Thoracic aorta (tissue), 2 donors: ENCODE data around the gene PDCD5. TPM values are rescaled to one million over a fixed set of nuclear protein-coding genes. Genes with fewer than 3 reads are reported as not detected.

ENCODE experiments used
- ATAC-seq: fragments of 150-250 bp; one replicate; pipeline ENCODE4 v1.8.0; 2017; ENCODE audit warnings: low read depth; ENCODE audit not compliant: insufficient number of reproducible peaks, low FRiP score
- DNase-seq: peaks from one replicate; pipeline ENCODE4 v3.0.0-alpha.2; 2020; ENCODE audit warnings: low spot score
- H3K27ac ChIP-seq, 2 donors: fragments of 200-600 bp; sonication (generic); 1 replicate in 1 of 2; 2 replicates in 1 of 2; pipeline ENCODE4 v1.5.1; 2016; ENCODE audit warnings: mild to moderate bottlenecking in 2 of 2, moderate library complexity in 2 of 2
- H3K27me3 ChIP-seq: fragments of 200-600 bp; sonication (generic); replicated peaks from 2 replicates; pipeline ENCODE4 v1.6.0; 2016; ENCODE audit warnings: mild to moderate bottlenecking; ENCODE audit not compliant: insufficient read depth
- H3K36me3 ChIP-seq: fragments of 200-600 bp; sonication (generic); one replicate; pipeline ENCODE4 v1.5.1; 2016
- H3K4me1 ChIP-seq, 2 donors: fragments of 200-600 bp; sonication (generic); 1 replicate in 1 of 2; 2 replicates in 1 of 2; pipeline versions ENCODE4 v1.5.1 to v1.6.0; 2016; ENCODE audit warnings: low read depth in 2 of 2, mild to moderate bottlenecking in 1 of 2; ENCODE audit not compliant: control insufficient read depth in 1 of 2
- H3K4me3 ChIP-seq: fragments of 200-600 bp; sonication (generic); 2 replicates; pipeline ENCODE4 v1.5.1; 2016; ENCODE audit warnings: mild to moderate bottlenecking
- H3K9me3 ChIP-seq: fragments of 200-600 bp; sonication (generic); 2 replicates; pipeline ENCODE4 v1.5.1; 2016
- CTCF ChIP-seq: fragments of 200-600 bp; sonication (generic); IDR thresholded peaks from one replicate; pipeline ENCODE4 v1.5.1; 2019; ENCODE audit warnings: antibody characterized with exemption
- total RNA-seq, 2 donors: library from RNA; depleted of rRNA; stranded (reverse); fragments of >200 nt; gene quantifications; one replicate each; pipeline versions ENCODE4 v1.1.0 to v1.2.3, GENCODE V29; 2016

PDCD5 gene
- total RNA-seq, 2 donors from 2014 or later, result 76.0 to 105 TPM

- ATAC-seq, result no peak
- Histone ChIP-seq H3K4me3 (no peak overlapping the region), H3K27me3 (no peaks in the 10 kb centered on the region), H3K9me3 (no peaks in the 10 kb centered on the region), H3K27ac (no peak overlapping the region), H3K36me3 (no peaks in the 10 kb centered on the region), H3K4me1 (no peaks in the 10 kb centered on the region)
- TF ChIP-seq CTCF, result no peak
- DNase-seq, result no peak
Observed at GRCh38 chr19:32542477-32543108, 38.4 kb upstream of the PDCD5 start.

- no peak overlapping the region for H3K4me3 ChIP-seq
- no peak for ATAC-seq
- TF ChIP-seq CTCF, result no peak
Observed at GRCh38 chr19:32543115-32543900, 37.7 kb upstream of the PDCD5 start.

GRCh38 chr19:32544917-32545316 lies 36.1 kb upstream of the PDCD5 start:
- H3K27ac ChIP-seq, result no peak overlapping the region
- no peaks in the 10 kb centered on the region for H3K9me3 ChIP-seq
- no peak overlapping the region for H3K4me3 ChIP-seq
- TF ChIP-seq CTCF, result no peak
- no peak for ATAC-seq
- H3K27me3 ChIP-seq, result no peaks in the 10 kb centered on the region
- DNase-seq, result no peak
- no peaks in the 10 kb centered on the region for H3K4me1 ChIP-seq
- no peaks in the 10 kb centered on the region for H3K36me3 ChIP-seq

More at GRCh38 chr19:32543115-32543900, 37.7 kb upstream of the PDCD5 start:
- no peaks in the 10 kb centered on the region for H3K9me3 ChIP-seq
- no peaks in the 10 kb centered on the region for H3K4me1 ChIP-seq
- H3K36me3 ChIP-seq, result no peaks in the 10 kb centered on the region
- no peak for DNase-seq
- H3K27ac ChIP-seq, result no peak overlapping the region
- no peaks in the 10 kb centered on the region for H3K27me3 ChIP-seq

GRCh38 chr19:32550666-32551065 lies 30.3 kb upstream of the PDCD5 start:
- no peak overlapping the region for H3K4me3 ChIP-seq
- no peak overlapping the region for H3K27ac ChIP-seq
- DNase-seq (no peak), ATAC-seq (no peak)
- H3K27me3 ChIP-seq, result no peaks in the 10 kb centered on the region
- no peaks in the 10 kb centered on the region for H3K36me3 ChIP-seq
- no peak for TF ChIP-seq CTCF
- H3K9me3 ChIP-seq, result no peaks in the 10 kb centered on the region
- H3K4me1 ChIP-seq, result no peaks in the 10 kb centered on the region

GRCh38 chr19:32555786-32556185 lies 25.2 kb upstream of the PDCD5 start:
- Histone ChIP-seq H3K4me3 (no peak overlapping the region), H3K4me1 (no peaks in the 10 kb centered on the region), H3K27me3 (no peaks in the 10 kb centered on the region), H3K9me3 (no peaks in the 10 kb centered on the region), H3K36me3 (no peaks in the 10 kb centered on the region), H3K27ac (no peak overlapping the region)
- DNase-seq, result no peak
- ATAC-seq, result no peak
- no peak for TF ChIP-seq CTCF
